K562 (cell line): Measurements from ENCODE around the gene SLC7A5. TPM values are rescaled to one million over a fixed set of nuclear protein-coding genes. Genes with fewer than 3 reads are reported as not detected.

ENCODE experiments used
- ATAC-seq: fragments of 200-7000 bp; cut with Tn5 transposase; 3 replicates; pipeline ENCODE4 v1.9.1; 2020; ENCODE audit warnings: moderate library complexity
- BruUV-seq: library from RNA; stranded (reverse); fragments of 400-500 nt; replicated peaks from 2 replicates; lab custom pipeline; 2021; lab: Mats Ljungman, UMichigan
- CTCF ChIA-PET: fragments of 300-600 bp; formaldehyde crosslinking; extraction: SDS; loops from one replicate; lab custom pipeline; 2021; ENCODE audit warnings: low intra/inter-chr PET ratio; lab: Yijun Ruan, JAX
- POLR2A ChIA-PET: fragments of 300-600, 350-650 bp; sonication (Branson Sonifier 250); formaldehyde crosslinking; extraction: SDS; loops from one replicate; lab custom pipeline; 2021; ENCODE audit warnings: antibody characterized with exemption, inconsistent platforms; lab: Yijun Ruan, JAX
- DNase-seq, 4 experiments: peaks; one replicate each; pipeline versions ENCODE4 v3.0.0 to v3.0.0-alpha.2; 2011 to 2018; ENCODE audit warnings: low spot score in 3 of 4, mixed read lengths in 3 of 4; ENCODE audit errors: extremely low read depth in 1 of 4
- FAIRE-seq: peaks from 2 replicates; lab custom pipeline; 2011; peaks lifted over from hg19 to GRCh38; lab: Jason Lieb, UNC
- H2AFZ ChIP-seq: 2 replicates; pipeline ENCODE4 v1.6.0; 2011; ENCODE audit warnings: low read depth, low read length, control low read depth, inconsistent platforms
- H3K27ac ChIP-seq: fragments of 200-600 bp; 3 replicates; pipeline ENCODE4 v1.8.0; 2011; ENCODE audit warnings: low read depth, mild to moderate bottlenecking, control low read depth, inconsistent platforms, low read length, moderate library complexity, mixed read lengths; ENCODE audit errors: extremely low read depth
- H3K27me3 ChIP-seq, 2 experiments: fragments of 300-600 bp in 1 of 2; 2 replicates in 1 of 2; 3 replicates in 1 of 2; pipeline versions ENCODE4 v1.6.0 to v1.8.0; 2011; ENCODE audit warnings: inconsistent platforms in 2 of 2, low read length in 2 of 2, mild to moderate bottlenecking in 1 of 2, mixed read lengths in 1 of 2, moderate library complexity in 1 of 2; ENCODE audit not compliant: control insufficient read depth in 2 of 2, insufficient read depth in 2 of 2
- H3K36me3 ChIP-seq: fragments of 300-600 bp; 3 replicates; pipeline ENCODE4 v1.8.0; 2011; ENCODE audit warnings: mild to moderate bottlenecking, low read length, inconsistent platforms; ENCODE audit not compliant: control insufficient read depth, insufficient read depth
- H3K4me1 ChIP-seq, 2 experiments: fragments of 200-600 bp in 1 of 2; replicated peaks in 1 of 2; 2 replicates in 1 of 2; 3 replicates in 1 of 2; pipeline versions ENCODE4 v1.5.1 to v1.8.0; 2011; ENCODE audit warnings: inconsistent platforms in 2 of 2, low read length in 2 of 2, mild to moderate bottlenecking in 1 of 2, mixed read lengths in 1 of 2, moderate library complexity in 1 of 2; ENCODE audit not compliant: control insufficient read depth in 2 of 2, insufficient read depth in 2 of 2
- H3K4me2 ChIP-seq: 2 replicates; pipeline ENCODE4 v1.6.1; 2011; ENCODE audit warnings: low read length, control low read depth, inconsistent platforms, mixed read lengths; ENCODE audit not compliant: insufficient read depth
- H3K4me3 ChIP-seq: fragments of 200-600 bp; sonication (generic), shearing (Covaris generic); 2 replicates; pipeline ENCODE4 v1.5.1; 2016; ENCODE audit warnings: control low read depth, inconsistent platforms
- H3K79me2 ChIP-seq: fragments of 200-600 bp; 3 replicates; pipeline ENCODE4 v1.8.0; 2011; ENCODE audit warnings: low read length, inconsistent platforms; ENCODE audit not compliant: control insufficient read depth, insufficient read depth
- H3K9ac ChIP-seq, 2 experiments: 2 replicates each; pipeline versions ENCODE4 v1.6.0 to v1.6.1; 2011; ENCODE audit warnings: low read depth in 2 of 2, low read length in 2 of 2, control low read depth in 1 of 2, inconsistent platforms in 1 of 2, mild to moderate bottlenecking in 1 of 2, mixed read lengths in 1 of 2; ENCODE audit not compliant: insufficient read depth in 1 of 2
- H3K9me1 ChIP-seq: one replicate; pipeline ENCODE4 v1.6.0; 2011; ENCODE audit warnings: inconsistent platforms, mild to moderate bottlenecking, low read length, moderate library complexity; ENCODE audit not compliant: control insufficient read depth, insufficient read depth
- H3K9me3 ChIP-seq: replicated peaks from 2 replicates; pipeline ENCODE4 v1.5.1; 2011; ENCODE audit warnings: low read depth, low read length, inconsistent platforms; ENCODE audit not compliant: control insufficient read depth, insufficient read depth
- H4K20me1 ChIP-seq: replicated peaks from 2 replicates; pipeline ENCODE4 v1.6.1; 2011; ENCODE audit warnings: low read length, inconsistent platforms, mixed read lengths; ENCODE audit not compliant: control insufficient read depth, insufficient read depth
- COPS2 ChIP-seq: fragments of 450-650 bp; conservative IDR thresholded peaks from 2 replicates; pipeline ENCODE4 v1.6.1; 2016; ENCODE audit warnings: mild to moderate bottlenecking, moderate library complexity
- DIDO1 ChIP-seq: fragments of 450-650 bp; IDR thresholded peaks from 2 replicates; pipeline ENCODE4 v1.6.1; 2016; ENCODE audit warnings: low read depth, missing biosample characterization, missing genetic modification characterization
- ID3 ChIP-seq, 2 experiments: fragments of 250-450 bp in 1 of 2; fragments of 450-650 bp in 1 of 2; sonication (Bioruptor Pico) in 1 of 2; IDR thresholded peaks; 2 replicates each; pipeline versions ENCODE4 v1.6.1 to v1.8.0; 2016 to 2021; ENCODE audit warnings: mild to moderate bottlenecking in 2 of 2, moderate library complexity in 2 of 2, missing compliant biosample characterization in 1 of 2, missing genetic modification characterization in 1 of 2
- ILK ChIP-seq: fragments of 450-650 bp; IDR thresholded peaks from 2 replicates; pipeline ENCODE4 v1.6.1; 2016; ENCODE audit warnings: missing genetic modification characterization, low read depth, mild to moderate bottlenecking, missing compliant biosample characterization, moderate library complexity, borderline replicate concordance
- MTA3 ChIP-seq: fragments of 450-650 bp; formaldehyde crosslinking; IDR thresholded peaks from 2 replicates; pipeline ENCODE4 v1.6.1; 2017; ENCODE audit warnings: mild to moderate bottlenecking, borderline replicate concordance
- PTBP1 ChIP-seq: fragments of 200-400 bp; formaldehyde crosslinking; IDR thresholded peaks from 2 replicates; pipeline ENCODE4 v1.6.1; 2017; ENCODE audit warnings: low read depth, low read length
- RBFOX2 ChIP-seq: fragments of 200-400 bp; formaldehyde crosslinking; IDR thresholded peaks from 2 replicates; pipeline ENCODE4 v1.6.1; 2017; ENCODE audit warnings: low read depth, mild to moderate bottlenecking, low read length, moderate library complexity
- TCF7 ChIP-seq: sonication (generic); IDR thresholded peaks from 2 replicates; pipeline ENCODE4 v1.6.1; 2016; ENCODE audit warnings: antibody characterized with exemption, borderline replicate concordance
- UBTF ChIP-seq, 2 experiments: IDR thresholded peaks; 2 replicates each; pipeline ENCODE4 v1.6.1; 2012; ENCODE audit warnings: improper control_type of control experiment in 2 of 2, low read depth in 2 of 2, low read length in 2 of 2, borderline replicate concordance in 1 of 2
- ZBTB17 ChIP-seq: fragments of 450-650 bp; formaldehyde crosslinking; IDR thresholded peaks from 2 replicates; pipeline ENCODE4 v1.4.0; 2020; ENCODE audit warnings: mild to moderate bottlenecking
- ZNF282 ChIP-seq: sonication (generic); formaldehyde crosslinking; IDR thresholded peaks from 2 replicates; pipeline ENCODE4 v1.8.1; 2023; ENCODE audit warnings: missing genetic modification reagents
- ZNF592 ChIP-seq: fragments of 450-650 bp; IDR thresholded peaks from 2 replicates; pipeline ENCODE4 v1.6.1; 2017; ENCODE audit warnings: antibody characterized with exemption, mild to moderate bottlenecking
- WGBS: fragments of 100-300 bp; shearing (Covaris generic); methylation state at CpG from one replicate; pipeline ENCODE4 v1.1.6; 2016; ENCODE audit warnings: low coverage, mixed read lengths; ENCODE audit not compliant: insufficient coverage; ENCODE audit errors: missing lambda C conversion rate; 5-methylcytosine and 5-hydroxymethylcytosine counted together
- in situ Hi-C: fragments of 300-500 bp; cut with MboI; formaldehyde crosslinking; loops from 4 replicates; pipeline ENCODE4 v1.15.0; 2018; ENCODE audit warnings: inconsistent platforms, mixed read lengths
- intact Hi-C: fragments of 100-400 bp; cut with micrococcal nuclease; formaldehyde crosslinking; loops from 2 replicates; pipeline ENCODE4 v1.14.2; 2022
- polyA plus RNA-seq, 8 experiments: library from polyadenylated mRNA; depleted of rRNA in 4 of 8; stranded (reverse) in 5 of 8; unstranded in 3 of 8; fragments of >200 nt; fragmentation: Nextera tagmentation in 2 of 8; fragmentation: Illumina TruSeq in 1 of 8; extraction: Ambion mirVana in 2 of 8; extraction: Trizol in 1 of 8; gene quantifications; 2 replicates each; pipeline versions ENCODE4 v1.2.1 to v1.2.3, GENCODE V29; 2011 to 2014; ENCODE audit warnings: inconsistent platforms in 1 of 8, missing spikeins in 1 of 8
- total RNA-seq, 7 experiments: library from RNA; depleted of rRNA in 6 of 7; stranded (reverse); fragments of >200 nt in 6 of 7; fragmentation: Illumina TruSeq in 2 of 7; extraction: Trizol in 2 of 7; gene quantifications; 2 replicates each; pipeline versions ENCODE4 v1.2.1 to v1.2.3, GENCODE V29; 2011 to 2021; ENCODE audit warnings: low replicate concordance in 1 of 7

Gene SLC7A5
- total and polyA plus RNA-seq, 9 of the 15 experiments (the other 6 are each of a cell fraction or from before 2014, with no cell fraction given): 1.9 to 220 (median 18.6) TPM

GRCh38 chr16:87855852-87856715, 13.2 kb downstream of the SLC7A5 start:
- ATAC-seq (peak; percentile 4), FAIRE-seq (no peak), DNase-seq (peak in 1 of 4 experiments; percentile 45)
- H2AFZ ChIP-seq: no peak overlapping the region
- H3K4me2 ChIP-seq: no peak overlapping the region; the same call in 1 of the 2 replicates
- no peak overlapping the region for H3K4me3 ChIP-seq
- ChIA-PET POLR2A (interaction anchor here (0.5 to 5.8 kb wide), 5 partner anchors 11 to 328 kb away, joined by 3 to 70 read pairs (median 3); partner anchors contain the start of gene SLC7A5), CTCF (no interaction called here)
- peaks cover 49% of the 10 kb centered on the region for H4K20me1 ChIP-seq
- H3K79me2 ChIP-seq: peaks cover 97% of the 10 kb centered on the region
- no peaks in the 10 kb centered on the region for H3K27me3 ChIP-seq
- intact Hi-C loops: no loop called here
- in situ Hi-C loops: no loop called here
- H3K27ac ChIP-seq: peak overlapping the region; percentile 23; the same call in 1 of the 3 replicates
- no peaks in the 10 kb centered on the region for H3K9me1 ChIP-seq
- no TSS peak for BruUV-seq
- H3K9ac ChIP-seq: peak overlapping the region; percentile 17 to 82; a peak in 3 of 4 replicates
- 62% methylated on average over 25 of the region's 26 CpGs for whole genome bisulfite sequencing
- H3K4me1 ChIP-seq: peaks cover 64 to 87% of the 10 kb centered on the region in 2 experiments
- no peaks in the 10 kb centered on the region for H3K9me3 ChIP-seq
- peaks cover 83% of the 10 kb centered on the region; the same call in 2 of the 3 replicates for H3K36me3 ChIP-seq
- no peak for TF ChIP-seq TCF7
- no peak for TF ChIP-seq ID3 (CRISPR knock-in tag; IDR thresholded peaks at IDR 0.05)
- TF ChIP-seq ID3 (tag; IDR thresholded peaks at IDR 0.05): no peak
- TF ChIP-seq ZNF592: peak; percentile 67; the same call in 1 of the 2 replicates
- no peak for TF ChIP-seq PTBP1
- no peak for TF ChIP-seq DIDO1 (tag)
- no peak for TF ChIP-seq ILK (tag)
- no peak for TF ChIP-seq COPS2
- TF ChIP-seq ZNF282 (CRISPR knock-in tag): no peak
- TF ChIP-seq UBTF (IDR thresholded peaks at IDR 0.05; ENCODE audit: borderline replicate concordance in 1 of 2, low read depth in 2 of 2, low read length in 2 of 2): no peak
- TF ChIP-seq MTA3: no peak
- TF ChIP-seq ZBTB17 (CRISPR knock-in tag): no peak
- TF ChIP-seq RBFOX2: peak; percentile 65
